ENCODE measurements around the gene ZBTB46. TPM values are rescaled to one million over a fixed set of nuclear protein-coding genes. Genes with fewer than 3 reads are reported as not detected.

The ZBTB46 gene
- polyA plus RNA-seq, 3 donors, result 0.07 to 2.3 (median 0.37) TPM

GRCh38 chr20:63740070-63740626, 90.9 kb downstream of the ZBTB46 start:
- Histone ChIP-seq H3K4me1 (ENCODE audit: control insufficient read depth in 1 of 2, insufficient read depth in 2 of 2, low read length in 2 of 2) (peaks cover 35 to 47% of the 10 kb centered on the region in 2 donors), H3K79me2 (ENCODE audit: insufficient read depth, low read length) (peaks cover 7% of the 10 kb centered on the region), H3K9ac (ENCODE audit: insufficient read depth, low read length, poor library complexity, severe bottlenecking) (peak overlapping the region; percentile 61), H2AFZ (ENCODE audit: insufficient read depth, low read depth, low read length, poor library complexity, severe bottlenecking) (peak overlapping the region; percentile 78), H4K20me1 (ENCODE audit: insufficient read depth, low read length) (peaks cover 41% of the 10 kb centered on the region), H3K9me3 (replicated peaks in 1 of 2; ENCODE audit: control insufficient read depth in 1 of 2, insufficient read depth in 1 of 2, low read length in 2 of 2) (no peaks in the 10 kb centered on the region), H3K36me3 (replicated peaks in 1 of 2; ENCODE audit: control insufficient read depth in 1 of 2, insufficient read depth in 2 of 2, low read length in 2 of 2) (peaks cover 8 to 21% of the 10 kb centered on the region in 2 donors), H3K27me3 (ENCODE audit: control insufficient read depth in 2 of 2, insufficient read depth in 2 of 2, low read length in 2 of 2) (peaks cover 8 to 26% of the 10 kb centered on the region in 2 donors), H3K27ac (ENCODE audit: low read depth in 1 of 2, low read length in 2 of 2) (peak overlapping the region; percentile 26 to 36), H3K4me2 (replicated peaks; ENCODE audit: extremely low read depth, low read length, poor library complexity, severe bottlenecking) (peak overlapping the region; percentile 93), H3K4me3 (replicated peaks in 1 of 3; ENCODE audit: low read depth in 2 of 3, low read length in 3 of 3) (peak overlapping the region; percentile 58 to 83 (median 59))
- Mint-ChIP-seq H3K9me3 (peaks cover 0 to 4% (median 0%) of the 10 kb centered on the region in 7 donors), H3K36me3 (peaks cover 8 to 15% of the 10 kb centered on the region in 2 donors), H3K4me1 (peaks cover 21% of the 10 kb centered on the region), H3K4me3 (peak overlapping the region; percentile 62 to 71), H3K27me3 (ENCODE audit: low read depth in 3 of 3) (peaks cover 17 to 37% (median 25%) of the 10 kb centered on the region in 3 donors), H3K27ac (no peak overlapping the region)
- DNase-seq, result peak in 1 of 3 donors; percentile 13
- WGBS (ENCODE audit: insufficient coverage), result under 1% methylated on average over 78 of the region's 80 CpGs
- intact Hi-C loops (cut with micrococcal nuclease), result loop anchor here in 1 of 2 donors (2.0 to 5.0 kb wide), 3 partner anchors 31 to 122 kb away; partner anchors contain the start of genes ABHD16B, RTEL1 and ZGPAT
- TF ChIP-seq, protein P1, sequence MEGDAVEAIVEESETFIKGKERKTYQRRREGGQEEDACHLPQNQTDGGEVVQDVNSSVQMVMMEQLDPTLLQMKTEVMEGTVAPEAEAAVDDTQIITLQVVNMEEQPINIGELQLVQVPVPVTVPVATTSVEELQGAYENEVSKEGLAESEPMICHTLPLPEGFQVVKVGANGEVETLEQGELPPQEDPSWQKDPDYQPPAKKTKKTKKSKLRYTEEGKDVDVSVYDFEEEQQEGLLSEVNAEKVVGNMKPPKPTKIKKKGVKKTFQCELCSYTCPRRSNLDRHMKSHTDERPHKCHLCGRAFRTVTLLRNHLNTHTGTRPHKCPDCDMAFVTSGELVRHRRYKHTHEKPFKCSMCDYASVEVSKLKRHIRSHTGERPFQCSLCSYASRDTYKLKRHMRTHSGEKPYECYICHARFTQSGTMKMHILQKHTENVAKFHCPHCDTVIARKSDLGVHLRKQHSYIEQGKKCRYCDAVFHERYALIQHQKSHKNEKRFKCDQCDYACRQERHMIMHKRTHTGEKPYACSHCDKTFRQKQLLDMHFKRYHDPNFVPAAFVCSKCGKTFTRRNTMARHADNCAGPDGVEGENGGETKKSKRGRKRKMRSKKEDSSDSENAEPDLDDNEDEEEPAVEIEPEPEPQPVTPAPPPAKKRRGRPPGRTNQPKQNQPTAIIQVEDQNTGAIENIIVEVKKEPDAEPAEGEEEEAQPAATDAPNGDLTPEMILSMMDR (IDR thresholded peaks at IDR 0.05), result no peak

DNA sequence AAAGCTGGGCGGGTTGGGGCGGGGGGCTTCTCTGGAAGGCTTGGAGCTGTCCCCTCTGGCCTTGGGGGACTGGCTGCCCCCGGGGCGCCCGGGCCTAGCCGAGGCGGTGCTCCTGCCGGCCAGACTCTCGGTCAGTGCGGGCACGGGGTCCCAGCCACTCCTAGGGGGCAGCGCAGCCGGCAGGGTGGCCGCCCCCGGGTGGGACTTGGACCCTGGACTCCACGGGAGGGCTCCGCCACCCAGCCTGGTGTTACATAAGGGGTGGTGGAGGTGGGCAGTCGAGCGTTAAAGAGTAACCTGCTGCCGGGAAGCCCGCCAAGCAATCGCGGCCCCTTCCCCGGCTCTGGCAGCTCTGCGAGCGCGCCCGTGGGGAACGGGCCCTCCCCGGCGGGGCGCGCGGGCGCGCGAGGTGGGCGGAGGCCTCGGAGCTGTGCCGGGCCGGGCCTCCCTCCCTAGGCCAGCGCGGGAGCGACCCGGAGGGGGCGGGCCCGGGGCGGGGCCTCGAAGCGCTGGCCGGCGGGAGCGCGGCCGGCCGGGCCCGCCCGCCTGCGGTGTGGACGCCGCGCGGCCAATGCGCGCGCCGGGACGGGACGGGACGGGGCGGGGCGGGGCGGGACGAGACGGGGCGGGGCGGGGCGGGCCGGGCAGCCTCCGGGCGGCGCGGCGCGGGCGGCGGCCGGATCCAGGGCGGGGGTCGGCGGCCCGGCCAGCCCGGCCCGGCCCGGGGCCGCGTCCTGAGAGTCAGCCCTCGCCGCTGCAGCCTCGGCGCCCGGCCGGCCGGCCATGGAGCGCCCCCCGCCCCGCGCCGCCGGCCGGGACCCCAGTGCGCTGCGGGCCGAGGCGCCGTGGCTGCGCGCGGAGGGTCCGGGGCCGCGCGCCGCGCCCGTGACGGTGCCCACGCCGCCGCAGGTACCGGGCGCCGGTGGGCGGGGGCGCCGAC, 91.7 kb downstream of the ZBTB46 start, which contains the start of gene SLC2A4RG:
Gene SLC2A4RG, plus strand, starts transcription at position 647 of the 940 bp plus-strand sequence. Its CDS starts 137 bp downstream, at position 784.
- peaks cover 17 to 37% (median 25%) of the 10 kb centered on the region in 3 donors for H3K27me3 Mint-ChIP-seq (ENCODE audit: low read depth in 3 of 3)
- peak within 1 kb of the TSS in 1 of 7 donors; percentile 36 for H3K27ac Mint-ChIP-seq
- under 1% methylated on average over 128 of the region's 136 CpGs for WGBS (ENCODE audit: insufficient coverage)
- Histone ChIP-seq H4K20me1 (ENCODE audit: insufficient read depth, low read length) (peaks cover 49% of the 10 kb centered on the region), H3K9me3 (replicated peaks in 1 of 2; ENCODE audit: control insufficient read depth in 1 of 2, insufficient read depth in 1 of 2, low read length in 2 of 2) (no peaks in the 10 kb centered on the region), H3K79me2 (ENCODE audit: insufficient read depth, low read length) (peaks cover 7% of the 10 kb centered on the region), H3K4me1 (ENCODE audit: control insufficient read depth in 1 of 2, insufficient read depth in 2 of 2, low read length in 2 of 2) (peaks cover 35 to 47% of the 10 kb centered on the region in 2 donors), H3K36me3 (replicated peaks in 1 of 2; ENCODE audit: control insufficient read depth in 1 of 2, insufficient read depth in 2 of 2, low read length in 2 of 2) (peaks cover 15 to 28% of the 10 kb centered on the region in 2 donors), H3K27ac (ENCODE audit: low read depth in 1 of 2, low read length in 2 of 2) (peak within 1 kb of the TSS; percentile 26 to 36), H3K4me2 (replicated peaks; ENCODE audit: extremely low read depth, low read length, poor library complexity, severe bottlenecking) (peak within 1 kb of the TSS; percentile 93), H3K27me3 (ENCODE audit: control insufficient read depth in 2 of 2, insufficient read depth in 2 of 2, low read length in 2 of 2) (peaks cover 8 to 26% of the 10 kb centered on the region in 2 donors), H2AFZ (ENCODE audit: insufficient read depth, low read depth, low read length, poor library complexity, severe bottlenecking) (peak within 1 kb of the TSS; percentile 78), H3K4me3 (replicated peaks in 1 of 3; ENCODE audit: low read depth in 2 of 3, low read length in 3 of 3) (peak within 1 kb of the TSS; percentile 58 to 83 (median 59)), H3K9ac (ENCODE audit: insufficient read depth, low read length, poor library complexity, severe bottlenecking) (peak within 1 kb of the TSS; percentile 61)
- peak; percentile 62 to 71 (median 71) for DNase-seq
- H3K9me3 Mint-ChIP-seq, result peaks cover 0 to 4% (median 0%) of the 10 kb centered on the region in 7 donors
- intact Hi-C loops (cut with micrococcal nuclease), result loop anchor here (2.0 to 5.0 kb wide), 5 partner anchors 31 to 167 kb away; partner anchors contain the start of genes ABHD16B (in 1 of the 2), HELZ2 (in 1 of the 2), RTEL1 (in 1 of the 2) and ZGPAT (in 1 of the 2)
- H3K4me3 Mint-ChIP-seq, result peak within 1 kb of the TSS; percentile 62 to 71
- peaks cover 21% of the 10 kb centered on the region for H3K4me1 Mint-ChIP-seq
- peaks cover 8 to 20% of the 10 kb centered on the region in 2 donors for H3K36me3 Mint-ChIP-seq
- TF ChIP-seq, protein P1 (IDR thresholded peaks at IDR 0.05), result no peak
